Mesothelial cell of epicardium (in vitro differentiated cells): ENCODE results near the gene TBPL2. TPM values are rescaled to one million over a fixed set of nuclear protein-coding genes. Genes with fewer than 3 reads are reported as not detected.
A peak's percentile ranks its signal among the peaks of the same experiment; 100 is the strongest.
"Not testable (repeated sequence)": the region's sequence is repeated elsewhere in the genome, so short reads cannot be mapped to it uniquely, and the experiment has no call there.

Experiments
- DNase-seq, 2 experiments: peaks; one replicate each; pipeline ENCODE4 v3.0.0; 2021; ENCODE audit warnings: low spot score in 2 of 2; ENCODE audit not compliant: unreplicated experiment in 2 of 2
- H3K27ac Mint-ChIP-seq: 2 replicates; pipeline ENCODE4 v1.8.0; 2021; ENCODE audit warnings: mixed read lengths
- H3K27me3 Mint-ChIP-seq: 2 replicates; pipeline ENCODE4 v1.8.0; 2021; ENCODE audit warnings: low read depth, mixed read lengths
- H3K36me3 Mint-ChIP-seq: 2 replicates; pipeline ENCODE4 v1.8.0; 2021; ENCODE audit warnings: mixed read lengths
- H3K4me1 Mint-ChIP-seq: 2 replicates; pipeline ENCODE4 v1.8.0; 2021; ENCODE audit warnings: mixed read lengths
- H3K4me3 Mint-ChIP-seq: 2 replicates; pipeline ENCODE4 v1.8.0; 2021; ENCODE audit warnings: mild to moderate bottlenecking, moderate library complexity, mixed read lengths
- H3K9me3 Mint-ChIP-seq: 2 replicates; pipeline ENCODE4 v1.8.0; 2021; ENCODE audit warnings: mixed read lengths
- CTCF ChIP-seq: fragments of 200-600 bp; sonication (generic); IDR thresholded peaks from one replicate; pipeline ENCODE4 v1.5.0; 2021; ENCODE audit warnings: antibody characterized with exemption; ENCODE audit not compliant: unreplicated experiment
- total RNA-seq: library from RNA; stranded (reverse); gene quantifications from 3 replicates; pipeline ENCODE4 v1.2.1, GENCODE V29; 2021

TBPL2 gene
- not detected in 3 replicates for total RNA-seq

DNA sequence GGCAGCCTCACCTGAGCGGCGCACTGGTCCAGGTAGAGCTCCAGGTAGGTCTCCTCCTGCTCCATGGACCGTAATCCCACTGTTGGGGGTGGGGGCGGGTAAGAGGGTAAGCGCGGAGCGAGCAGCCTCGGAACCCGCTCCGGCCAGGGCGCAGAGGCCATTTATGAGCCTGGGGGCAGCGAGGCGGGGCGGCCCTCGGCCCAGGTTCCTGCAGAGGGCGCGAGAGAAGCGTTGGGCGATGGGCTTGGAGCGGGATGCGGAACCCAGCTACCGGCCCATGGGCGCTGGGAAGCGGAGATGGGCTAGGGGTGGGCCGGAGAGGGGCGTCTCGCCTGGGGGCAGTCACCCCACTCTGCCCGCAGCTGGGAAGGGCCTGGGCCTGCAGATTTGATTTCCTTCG lies at the start of gene TBPL2:
TBPL2 (minus strand) TSS at position 232 of the 400 bp plus-strand sequence; CDS start at position 65, 167 bp downstream.
- H3K9me3 Mint-ChIP-seq: peaks cover 5% of the 10 kb centered on the region
- no peak within 1 kb of the TSS for H3K27ac Mint-ChIP-seq
- H3K4me3 Mint-ChIP-seq: no peak within 1 kb of the TSS
- no peak for DNase-seq
- peaks cover 23% of the 10 kb centered on the region for H3K27me3 Mint-ChIP-seq
- no peaks in the 10 kb centered on the region for H3K36me3 Mint-ChIP-seq
- H3K4me1 Mint-ChIP-seq: no peaks in the 10 kb centered on the region
- TF ChIP-seq CTCF: no peak

- H3K4me1 Mint-ChIP-seq: peaks cover 7% of the 10 kb centered on the region
- no peak for TF ChIP-seq CTCF
- DNase-seq: no peak
- no peak overlapping the region for H3K4me3 Mint-ChIP-seq
- H3K36me3 Mint-ChIP-seq: no peaks in the 10 kb centered on the region
- H3K27ac Mint-ChIP-seq: peak overlapping the region; percentile 48
- H3K27me3 Mint-ChIP-seq: no peaks in the 10 kb centered on the region
- H3K9me3 Mint-ChIP-seq: peaks cover 4% of the 10 kb centered on the region
These were observed 47.8 kb upstream of the TBPL2 start for GRCh38 chr14:55488204-55488603.

- Mint-ChIP-seq H3K36me3 (no peaks in the 10 kb centered on the region), H3K9me3 (no peaks in the 10 kb centered on the region), H3K27ac (peak overlapping the region; percentile 22), H3K4me1 (peaks cover 11% of the 10 kb centered on the region), H3K4me3 (no peak overlapping the region), H3K27me3 (no peaks in the 10 kb centered on the region)
- DNase-seq: no peak
- TF ChIP-seq CTCF: no peak
These were observed 42.7 kb upstream of the TBPL2 start for GRCh38 chr14:55482936-55483605.

GRCh38 chr14:55481769-55482168 lies 41.4 kb upstream of the TBPL2 start:
- Mint-ChIP-seq H3K27ac (no peak overlapping the region), H3K9me3 (no peaks in the 10 kb centered on the region), H3K4me3 (no peak overlapping the region), H3K36me3 (no peaks in the 10 kb centered on the region), H3K4me1 (peaks cover 11% of the 10 kb centered on the region), H3K27me3 (no peaks in the 10 kb centered on the region)
- no peak for TF ChIP-seq CTCF
- no peak for DNase-seq

DNA sequence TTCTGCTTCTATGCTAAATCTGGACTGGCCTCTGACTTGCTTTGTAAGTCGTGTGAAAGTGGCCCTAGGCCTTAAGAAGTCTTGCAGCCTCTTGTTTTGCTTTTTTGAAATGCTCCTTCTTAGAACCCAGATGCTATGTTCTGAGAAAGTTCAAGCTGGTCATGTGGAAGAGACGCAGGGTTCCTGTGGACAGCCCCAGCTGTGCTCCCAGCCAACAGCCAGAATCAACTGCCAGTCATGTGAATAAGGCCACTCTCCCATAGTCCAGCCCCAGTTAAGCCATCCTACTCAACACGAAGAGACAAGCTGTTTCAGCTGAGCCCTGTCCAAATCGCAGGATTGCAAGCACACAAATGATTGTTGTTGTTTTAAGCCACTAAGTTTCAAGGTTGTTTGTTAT lies 37.3 kb upstream of the TBPL2 start:
- H3K27me3 Mint-ChIP-seq: no peaks in the 10 kb centered on the region
- H3K27ac Mint-ChIP-seq: no peak overlapping the region
- DNase-seq: no peak
- no peak overlapping the region for H3K4me3 Mint-ChIP-seq
- peaks cover 3% of the 10 kb centered on the region for H3K4me1 Mint-ChIP-seq
- H3K36me3 Mint-ChIP-seq: no peaks in the 10 kb centered on the region
- H3K9me3 Mint-ChIP-seq: no peaks in the 10 kb centered on the region
- TF ChIP-seq CTCF: no peak

- not testable (repeated sequence) for DNase-seq, H3K27ac Mint-ChIP-seq, H3K36me3 Mint-ChIP-seq, H3K4me3 Mint-ChIP-seq, H3K9me3 Mint-ChIP-seq, H3K27me3 Mint-ChIP-seq, H3K4me1 Mint-ChIP-seq
These were observed 36.0 kb upstream of the TBPL2 start for GRCh38 chr14:55476448-55476847.
